MM.1S (cell line): ENCODE results near the gene DTX4.

Experiments used
- DNase-seq: peaks from one replicate; pipeline ENCODE4 v3.0.0-alpha.2; 2015
- H2AFZ ChIP-seq: fragments of 300-600 bp; sonication (generic); 2 replicates; pipeline ENCODE4 v1.6.0; 2016; ENCODE audit warnings: antibody characterized with exemption, low read length
- H3F3A ChIP-seq: fragments of 300-600 bp; sonication (generic); 2 replicates; pipeline ENCODE4 v1.6.1; 2016; ENCODE audit warnings: mild to moderate bottlenecking, antibody characterized with exemption, low read length, moderate library complexity, mixed read lengths; ENCODE audit not compliant: insufficient read depth
- H3K27ac ChIP-seq: fragments of 300-600 bp; sonication (generic); 2 replicates; pipeline ENCODE4 v1.5.1; 2016; ENCODE audit warnings: mild to moderate bottlenecking, low read length
- H3K27me3 ChIP-seq: fragments of 300-600 bp; sonication (generic); replicated peaks from 2 replicates; pipeline ENCODE4 v1.6.0; 2016; ENCODE audit warnings: low read length; ENCODE audit not compliant: insufficient read depth
- H3K36me3 ChIP-seq: fragments of 300-600 bp; sonication (generic); replicated peaks from 2 replicates; pipeline ENCODE4 v1.6.1; 2016; ENCODE audit warnings: mild to moderate bottlenecking, low read length, mixed read lengths; ENCODE audit not compliant: insufficient read depth
- H3K4me1 ChIP-seq: fragments of 300-600 bp; sonication (generic); 2 replicates; pipeline ENCODE4 v1.6.1; 2016; ENCODE audit warnings: low read length, mixed read lengths
- H3K4me2 ChIP-seq: fragments of 300-600 bp; sonication (generic); 2 replicates; pipeline ENCODE4 v1.6.0; 2016; ENCODE audit warnings: low read depth, low read length
- H3K4me3 ChIP-seq: fragments of 300-600 bp; sonication (generic); 2 replicates; pipeline ENCODE4 v1.5.1; 2016; ENCODE audit warnings: low read length, mixed read lengths
- H3K79me2 ChIP-seq: fragments of 300-600 bp; sonication (generic); 2 replicates; pipeline ENCODE4 v1.6.1; 2016; ENCODE audit warnings: mixed run types, low read length, mixed read lengths
- H3K9ac ChIP-seq: fragments of 300-600 bp; sonication (generic); 2 replicates; pipeline ENCODE4 v1.6.1; 2016; ENCODE audit warnings: low read length, mixed read lengths
- H3K9me2 ChIP-seq: fragments of 300-600 bp; sonication (generic); replicated peaks from 2 replicates; pipeline ENCODE4 v1.6.1; 2016; ENCODE audit warnings: mild to moderate bottlenecking, low read length, mixed read lengths; ENCODE audit not compliant: insufficient read depth
- H3K9me3 ChIP-seq: fragments of 300-600 bp; sonication (generic); replicated peaks from 2 replicates; pipeline ENCODE4 v1.6.1; 2016; ENCODE audit warnings: mild to moderate bottlenecking, low read length, mixed read lengths; ENCODE audit not compliant: insufficient read depth
- H4K20me1 ChIP-seq: fragments of 300-600 bp; sonication (generic); 2 replicates; pipeline ENCODE4 v1.6.1; 2016; ENCODE audit warnings: mild to moderate bottlenecking, low read length, moderate library complexity, mixed read lengths; ENCODE audit not compliant: insufficient read depth
- CTCF ChIP-seq: fragments of 300-600 bp; sonication (generic); IDR thresholded peaks from 2 replicates; pipeline ENCODE4 v1.5.1; 2016; ENCODE audit warnings: antibody characterized with exemption, low read length, mixed read lengths
- EZH2 ChIP-seq: fragments of 300-600 bp; sonication (generic); optimal IDR thresholded peaks from 2 replicates; pipeline ENCODE3; 2017; ENCODE audit warnings: low read depth, mild to moderate bottlenecking, antibody characterized with exemption, low read length, mixed read lengths
- EZH2phosphoT487 ChIP-seq: fragments of 300-600 bp; sonication (generic); IDR thresholded peaks from 2 replicates; pipeline ENCODE4 v1.6.1; 2018; ENCODE audit warnings: antibody characterized with exemption, low read length

DTX4 gene

GRCh38 chr11:59192446-59193020 is 20.6 kb downstream of the DTX4 start:
- Histone ChIP-seq H3K27ac (no peak overlapping the region), H4K20me1 (no peaks in the 10 kb centered on the region), H3K4me2 (no peak overlapping the region), H3K36me3 (no peaks in the 10 kb centered on the region), H3K27me3 (no peaks in the 10 kb centered on the region), H3K9me3 (no peaks in the 10 kb centered on the region), H3F3A (no peaks in the 10 kb centered on the region), H3K4me1 (no peaks in the 10 kb centered on the region), H3K9ac (no peak overlapping the region), H3K79me2 (no peaks in the 10 kb centered on the region), H3K9me2 (no peaks in the 10 kb centered on the region), H2AFZ (no peak overlapping the region), H3K4me3 (no peak overlapping the region)
- TF ChIP-seq EZH2 (no peak), CTCF (no peak), EZH2phosphoT487 (no peak)
- DNase-seq, result no peak

GRCh38 chr11:59193587-59194130 is 21.7 kb downstream of the DTX4 start:
- H3K9ac ChIP-seq, result no peak overlapping the region
- no peak for TF ChIP-seq EZH2
- no peak for TF ChIP-seq EZH2phosphoT487
- no peak for TF ChIP-seq CTCF
- H3K27me3 ChIP-seq, result no peaks in the 10 kb centered on the region
- no peaks in the 10 kb centered on the region for H3K9me2 ChIP-seq
- H3K4me1 ChIP-seq, result no peaks in the 10 kb centered on the region
- no peaks in the 10 kb centered on the region for H3K9me3 ChIP-seq
- H3K4me2 ChIP-seq, result no peak overlapping the region
- no peak overlapping the region for H2AFZ ChIP-seq
- H3K36me3 ChIP-seq, result no peaks in the 10 kb centered on the region
- H3K27ac ChIP-seq, result no peak overlapping the region
- H3K79me2 ChIP-seq, result no peaks in the 10 kb centered on the region
- H3F3A ChIP-seq, result no peaks in the 10 kb centered on the region
- DNase-seq, result no peak
- H3K4me3 ChIP-seq, result no peak overlapping the region
- H4K20me1 ChIP-seq, result no peaks in the 10 kb centered on the region

DNA sequence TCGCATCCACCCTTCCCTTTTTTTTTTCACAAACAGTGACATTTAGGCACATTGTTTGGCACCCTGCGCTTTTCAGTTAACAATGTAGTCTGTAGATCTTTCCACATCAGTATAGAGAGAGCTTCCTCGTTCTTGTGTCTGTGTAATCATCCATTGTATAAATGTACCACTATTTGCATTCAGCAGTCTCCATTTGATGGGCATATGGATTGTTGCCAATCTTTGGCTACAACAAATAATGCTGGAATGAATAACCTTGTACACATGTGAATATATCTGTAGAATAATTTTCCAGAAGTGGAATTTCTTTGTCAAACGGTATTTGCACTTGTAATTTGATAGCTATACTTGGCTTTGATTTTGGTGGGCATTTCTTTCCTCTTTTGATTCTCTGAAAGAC is 23.7 kb downstream of the DTX4 start:
- Histone ChIP-seq H2AFZ (no peak overlapping the region), H3K4me1 (peaks cover 9% of the 10 kb centered on the region), H4K20me1 (no peaks in the 10 kb centered on the region), H3K36me3 (no peaks in the 10 kb centered on the region), H3K9me2 (no peaks in the 10 kb centered on the region), H3K27ac (no peak overlapping the region), H3K27me3 (no peaks in the 10 kb centered on the region), H3K4me2 (no peak overlapping the region), H3F3A (no peaks in the 10 kb centered on the region), H3K9me3 (no peaks in the 10 kb centered on the region), H3K9ac (no peak overlapping the region), H3K4me3 (no peak overlapping the region), H3K79me2 (no peaks in the 10 kb centered on the region)
- DNase-seq, result no peak
- TF ChIP-seq EZH2phosphoT487 (no peak), CTCF (no peak), EZH2 (no peak)
